ENCODE results near the gene FBXW4.
A peak's percentile ranks its signal among the peaks of the same experiment; 100 is the strongest.
"Not testable (repeated sequence)": the region's sequence is repeated elsewhere in the genome, so short reads cannot be mapped to it uniquely, and the experiment has no call there.

FBXW4 gene

GRCh38 chr10:101653536-101653935 lies 41.4 kb downstream of the FBXW4 start:
- no peak for DNase-seq

- no peak for DNase-seq
Measured at GRCh38 chr10:101651336-101651735, 43.6 kb downstream of the FBXW4 start.

- no peak for DNase-seq
Measured at GRCh38 chr10:101650863-101651262, 44.1 kb downstream of the FBXW4 start.

- no peak for DNase-seq
Measured at GRCh38 chr10:101649525-101650085, 45.4 kb downstream of the FBXW4 start.

- DNase-seq = no peak
Measured at GRCh38 chr10:101647255-101647654, 47.7 kb downstream of the FBXW4 start.

GRCh38 chr10:101646364-101646763 lies 48.6 kb downstream of the FBXW4 start:
- DNase-seq = no peak

- DNase-seq = no peak
Measured at GRCh38 chr10:101645659-101646058, 49.3 kb downstream of the FBXW4 start.

- DNase-seq = no peak
Measured at GRCh38 chr10:101644002-101644401, 51.0 kb downstream of the FBXW4 start.

- no peak for DNase-seq
Measured at GRCh38 chr10:101643546-101643945, 51.4 kb downstream of the FBXW4 start.

- no peak for DNase-seq
Measured at GRCh38 chr10:101639141-101639900, 55.6 kb downstream of the FBXW4 start.

GRCh38 chr10:101633510-101633909 lies 61.5 kb downstream of the FBXW4 start:
- DNase-seq = not testable (repeated sequence)

GRCh38 chr10:101631821-101632475 lies 63.0 kb downstream of the FBXW4 start:
- DNase-seq = no peak

- DNase-seq = no peak
Measured at GRCh38 chr10:101630633-101630920, 64.4 kb downstream of the FBXW4 start.

GRCh38 chr10:101629837-101630632 lies 64.9 kb downstream of the FBXW4 start:
- no peak for DNase-seq

- DNase-seq = no peak
Measured at GRCh38 chr10:101625821-101626412, 69.1 kb downstream of the FBXW4 start.

- DNase-seq = no peak
Measured at GRCh38 chr10:101624526-101625102, 70.4 kb downstream of the FBXW4 start.

- DNase-seq = no peak
Measured at GRCh38 chr10:101623528-101623927, 71.4 kb downstream of the FBXW4 start.

GRCh38 chr10:101619983-101620382 lies 75.0 kb downstream of the FBXW4 start:
- DNase-seq = no peak

- DNase-seq = no peak
Measured at GRCh38 chr10:101618871-101619270, 76.1 kb downstream of the FBXW4 start.

- DNase-seq = no peak
Measured at GRCh38 chr10:101617824-101618568, 77.0 kb downstream of the FBXW4 start.

- peak; percentile 25 to 28 for DNase-seq
Measured at GRCh38 chr10:101617102-101617823, 77.7 kb downstream of the FBXW4 start.

Data from inflammatory macrophage (primary cell).